GM18907 (cell line): Measurements from ENCODE around the gene PTRH1.

Experiments used
- ATAC-seq: cut with Tn5 transposase; IDR thresholded peaks from one replicate; pipeline ENCODE4 v1.9.1; 2021; ENCODE audit warnings: mild to moderate bottlenecking, moderate library complexity; ENCODE audit not compliant: unreplicated experiment

PTRH1 gene

DNA sequence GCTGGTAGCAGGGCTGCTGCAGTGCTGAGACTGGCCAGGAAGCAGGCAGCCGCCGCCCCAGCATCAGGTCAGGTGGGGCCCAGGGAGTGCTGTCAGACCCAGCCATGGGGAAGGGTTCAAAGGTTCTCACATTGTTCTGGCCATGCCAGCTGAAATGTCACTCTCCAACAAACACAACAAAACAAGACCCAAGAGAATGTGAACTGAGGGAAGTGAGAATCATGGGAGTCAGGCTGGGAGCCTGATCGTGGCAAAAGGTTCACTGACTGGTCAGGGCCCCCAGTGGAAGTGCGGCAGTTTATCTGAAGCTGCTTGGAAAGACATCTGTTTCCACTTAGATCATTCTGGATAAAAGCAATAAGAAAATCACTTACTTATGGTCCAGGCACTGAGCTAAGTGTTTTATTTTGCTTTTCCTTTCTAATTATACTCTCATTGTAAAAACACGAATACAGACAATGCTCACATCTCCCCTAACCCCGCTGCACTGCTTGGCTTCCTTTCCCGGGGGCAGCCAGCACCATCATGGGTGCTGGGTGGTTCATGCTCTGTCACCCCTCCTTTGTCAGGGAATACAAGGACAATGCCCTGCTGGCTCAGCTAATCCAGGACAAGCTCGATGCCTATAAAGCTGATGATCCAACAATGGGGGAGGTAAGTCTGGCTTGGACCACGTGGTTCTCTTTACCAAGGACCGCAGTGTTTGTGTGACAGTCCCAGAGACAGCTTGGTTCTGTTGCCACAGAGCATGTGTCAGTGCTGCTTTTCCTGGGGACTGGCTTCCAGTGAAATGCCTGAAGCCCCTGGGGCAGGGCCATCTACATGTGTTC is 50.6 kb downstream of the PTRH1 start:
- ATAC-seq: no peak

DNA sequence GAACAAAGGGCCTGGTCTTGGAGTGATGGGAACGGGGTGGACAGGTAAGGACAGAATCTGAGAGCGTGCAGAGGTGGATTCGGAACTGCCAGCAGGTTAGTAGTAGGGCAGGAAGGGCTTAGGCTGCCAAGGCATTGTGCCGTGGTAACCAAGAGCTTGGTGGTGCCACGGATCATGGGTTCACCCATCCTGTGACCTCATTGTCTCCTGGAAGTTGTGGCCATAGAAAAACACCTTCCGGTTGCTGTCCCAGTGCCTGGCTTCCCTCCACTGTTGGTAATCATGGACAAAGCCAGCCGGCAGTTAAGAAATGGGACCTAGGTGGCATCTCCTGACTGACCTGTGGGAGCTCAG is 51.2 kb downstream of the PTRH1 start:
- ATAC-seq: no peak
